ENCODE data around the gene STUB1. TPM values are rescaled to one million over a fixed set of nuclear protein-coding genes. Genes with fewer than 3 reads are reported as not detected.
A peak's percentile ranks its signal among the peaks of the same experiment; 100 is the strongest.

Gene STUB1
- total RNA-seq, 1 experiment from 2014 or later: 102 TPM

GRCh38 chr16:646679-647172, 33.5 kb upstream of the STUB1 start:
- Histone ChIP-seq H3K23ac (ENCODE audit: insufficient read length, low read depth, low read length) (no peak overlapping the region), H2AFZ (ENCODE audit: low read length) (no peak overlapping the region), H3K4ac (ENCODE audit: low read depth, low read length) (no peak overlapping the region), H3K79me2 (ENCODE audit: insufficient read depth, low read length) (no peaks in the 10 kb centered on the region), H3K9me3 (ENCODE audit: control insufficient read depth, low read depth, low read length) (no peaks in the 10 kb centered on the region), H3K27ac (ENCODE audit: insufficient read length, low read depth, low read length) (no peak overlapping the region), H3K23me2 (ENCODE audit: insufficient read length, low read depth, low read length, poor library complexity, severe bottlenecking) (peaks cover 14% of the 10 kb centered on the region), H2BK15ac (ENCODE audit: low read depth, low read length) (no peak overlapping the region), H3K56ac (ENCODE audit: insufficient read length, low read depth, low read length) (no peak overlapping the region), H3K4me2 (ENCODE audit: insufficient read depth, insufficient read length, low read length) (no peak overlapping the region), H3K14ac (ENCODE audit: insufficient read depth, low read length) (no peak overlapping the region), H2BK120ac (ENCODE audit: low read depth, low read length, poor library complexity, severe bottlenecking) (no peak overlapping the region), H3K18ac (ENCODE audit: insufficient read length, low read depth, low read length) (no peak overlapping the region), H4K20me1 (ENCODE audit: control insufficient read depth, insufficient read depth, insufficient read length) (no peaks in the 10 kb centered on the region), H4K8ac (replicated peaks; ENCODE audit: insufficient read length, low read depth, low read length) (no peak overlapping the region), H4K5ac (ENCODE audit: insufficient read length, low read depth, low read length) (no peak overlapping the region), H2BK20ac (ENCODE audit: low read depth, low read length, poor library complexity, severe bottlenecking) (no peak overlapping the region), H2AK5ac (ENCODE audit: insufficient read length, low read length) (no peak overlapping the region), H4K91ac (ENCODE audit: insufficient read length, low read depth, low read length) (no peak overlapping the region), H3K79me1 (ENCODE audit: insufficient read depth, low read depth, low read length, poor library complexity, severe bottlenecking) (no peaks in the 10 kb centered on the region), H3T11ph (ENCODE audit: low read length) (no peak overlapping the region), H2BK12ac (ENCODE audit: insufficient read length, low read depth, low read length) (no peak overlapping the region), H3K9ac (ENCODE audit: extremely low read depth, insufficient read length, low read length) (no peak overlapping the region), H3K27me3 (ENCODE audit: insufficient read depth, low read length) (no peaks in the 10 kb centered on the region), H2BK5ac (ENCODE audit: insufficient read length, low read length) (no peak overlapping the region), H3K4me1 (ENCODE audit: insufficient read depth, low read length) (no peaks in the 10 kb centered on the region; the same call in 1 of the 2 replicates)
- no peak for TF ChIP-seq CTCF (conservative IDR thresholded peaks at IDR 0.05)
- H3K36me3 Mint-ChIP-seq (ENCODE audit: insufficient read depth in 1 of 3, low read depth in 3 of 3): peaks cover 2 to 15% (median 4%) of the 10 kb centered on the region in 3 experiments; a peak in 4 of 7 replicates
- no peak overlapping the region; a peak in 1 of 7 replicates for H3K27ac Mint-ChIP-seq
- peaks cover 2 to 15% of the 10 kb centered on the region in 2 experiments for H3K4me1 Mint-ChIP-seq
- DNase-seq: no peak
- WGBS (ENCODE audit: extremely low coverage, insufficient read length, low lambda C conversion rate): no CpG with 5 or more reads among the region's 22 CpGs
- H3K9me3 Mint-ChIP-seq: no peaks in the 10 kb centered on the region
- no peaks in the 10 kb centered on the region; the same call in 1 of the 2 replicates for H3K27me3 Mint-ChIP-seq (ENCODE audit: low read depth)
- peak overlapping the region in 1 of 2 experiments; percentile 29; a peak in 1 of 5 replicates for H3K4me3 Mint-ChIP-seq

Data from H9 (cell line).